ENCODE measurements around the gene FAM20A.
A peak's percentile ranks its signal among the peaks of the same experiment; 100 is the strongest.

DNA sequence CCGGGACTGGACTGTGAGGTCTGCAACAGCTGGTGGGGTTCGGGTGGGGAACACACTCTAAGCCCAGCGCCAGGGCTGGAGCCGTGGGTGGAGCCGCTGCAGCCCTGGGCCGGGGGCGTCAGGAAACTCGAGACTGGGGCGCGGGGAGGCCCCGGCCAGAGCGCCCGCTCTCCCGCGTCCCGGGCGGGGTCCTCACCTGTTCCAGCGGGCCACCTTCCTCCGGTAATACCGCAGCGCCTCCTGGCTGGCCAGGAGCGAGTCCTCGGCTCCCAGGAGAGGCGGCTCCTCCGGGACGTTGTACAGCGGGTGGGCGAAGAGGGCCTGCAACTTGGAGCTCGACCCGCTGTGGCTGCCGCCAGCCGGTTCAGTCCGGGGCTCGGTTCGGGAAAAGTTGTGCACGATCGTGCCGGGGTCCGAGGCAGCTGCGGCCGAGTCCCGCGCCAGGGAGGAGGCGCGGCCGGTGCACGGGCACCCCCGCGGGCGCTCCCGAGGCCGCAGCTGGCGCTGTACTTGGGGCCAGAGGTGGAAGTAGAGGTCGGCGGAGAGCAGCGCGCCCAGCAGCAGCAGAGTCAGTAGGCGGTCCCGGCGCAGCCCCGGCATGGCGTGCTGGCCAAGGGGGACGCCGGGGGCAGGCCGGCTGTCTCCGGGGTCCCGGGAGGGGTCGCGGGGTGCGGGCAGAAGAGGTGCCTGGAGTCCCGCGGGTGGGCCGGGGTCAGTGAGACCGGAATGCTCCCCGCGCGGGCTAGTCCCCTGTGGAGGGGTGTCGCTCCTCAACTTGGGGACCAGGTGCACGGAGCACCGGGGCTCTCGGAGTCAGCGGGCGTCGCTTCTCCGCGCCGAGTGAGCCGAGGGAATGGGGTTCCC lies 868 bp downstream of the FAM20A start:
- TF ChIP-seq POLR2AphosphoS5 (IDR thresholded peaks at IDR 0.05; ENCODE audit: borderline replicate concordance, low read depth, low read length) (no peak), EZH2 (IDR thresholded peaks at IDR 0.05) (peak; percentile 33)
